Measurements from ENCODE around the gene CDC16.
"Not testable (repeated sequence)": the region's sequence is repeated elsewhere in the genome, so short reads cannot be mapped to it uniquely, and the experiment has no call there.

The CDC16 gene

DNA sequence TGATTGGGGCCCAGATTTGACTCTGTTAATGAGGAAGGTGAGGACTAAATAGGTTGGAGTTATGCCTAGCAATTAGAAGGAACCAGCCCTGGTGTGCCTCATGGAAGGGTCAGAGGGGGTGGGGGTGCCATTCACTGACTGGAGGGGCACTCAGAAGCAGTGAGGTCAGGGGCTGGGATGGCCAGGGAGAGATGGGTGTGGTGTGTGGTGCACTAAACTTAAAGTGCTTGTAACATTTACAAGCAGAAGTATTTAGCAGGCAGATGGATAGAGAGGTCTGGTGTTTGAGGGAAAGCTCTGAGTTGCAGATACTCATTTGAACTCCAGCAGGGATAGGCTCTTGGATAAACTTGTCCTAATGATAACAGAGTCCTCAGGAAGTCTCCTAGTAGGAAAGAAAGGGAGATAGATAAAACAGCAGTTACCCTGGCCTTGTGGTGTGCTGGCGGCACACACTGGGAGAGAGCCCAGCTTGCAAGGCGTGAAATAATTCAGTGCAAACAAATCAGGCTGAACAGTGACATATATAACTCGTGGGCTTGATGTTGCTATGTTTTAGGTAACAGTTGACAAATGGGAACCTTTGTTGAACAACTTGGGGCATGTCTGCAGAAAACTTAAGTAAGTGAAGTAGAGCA, 26.8 kb downstream of the CDC16 start:
- DNase-seq (ENCODE audit: low read depth in 2 of 3, low spot score in 2 of 3), result no peak

DNA sequence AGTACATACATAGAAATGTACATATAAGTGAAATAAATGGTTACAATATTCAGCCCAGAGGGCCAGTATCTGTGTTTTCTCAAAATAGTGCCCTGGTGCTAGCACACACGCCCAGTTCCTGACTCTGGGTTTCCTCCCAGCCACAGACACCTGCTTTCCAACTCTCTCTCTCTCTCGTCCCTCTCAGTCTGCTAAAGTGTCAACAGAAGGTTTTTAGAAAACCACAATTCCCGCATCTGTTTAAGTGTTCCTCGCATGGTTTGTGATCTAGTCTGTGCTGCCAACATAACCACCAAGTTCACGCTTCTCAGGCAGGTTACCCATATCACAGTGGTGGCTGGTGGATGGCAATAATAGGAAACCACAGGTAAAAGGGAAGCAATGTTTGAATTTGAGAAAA, 28.9 kb downstream of the CDC16 start:
- DNase-seq (ENCODE audit: low read depth in 2 of 3, low spot score in 2 of 3), result no peak

DNA sequence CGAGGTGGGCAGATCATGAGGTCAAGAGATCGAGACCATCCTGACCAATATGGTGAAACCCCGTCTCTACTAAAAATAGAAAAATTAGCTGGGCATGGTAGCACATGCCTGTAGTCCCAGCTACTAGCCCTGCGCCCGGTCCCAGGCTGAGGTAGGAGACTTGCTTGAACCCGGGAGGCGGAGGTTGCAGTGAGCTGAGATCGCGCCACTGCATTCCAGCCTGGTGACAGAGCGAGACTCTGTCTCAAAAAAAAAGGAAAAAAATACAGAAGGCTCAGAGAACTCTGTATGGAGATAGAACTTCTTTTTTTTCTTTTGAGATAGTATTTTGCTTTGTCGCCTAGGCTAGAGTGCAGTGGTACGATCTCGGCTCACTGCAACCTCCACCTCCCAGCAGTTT, 29.6 kb downstream of the CDC16 start:
- not testable (repeated sequence) for DNase-seq (ENCODE audit: low read depth in 2 of 3, low spot score in 2 of 3)

DNA sequence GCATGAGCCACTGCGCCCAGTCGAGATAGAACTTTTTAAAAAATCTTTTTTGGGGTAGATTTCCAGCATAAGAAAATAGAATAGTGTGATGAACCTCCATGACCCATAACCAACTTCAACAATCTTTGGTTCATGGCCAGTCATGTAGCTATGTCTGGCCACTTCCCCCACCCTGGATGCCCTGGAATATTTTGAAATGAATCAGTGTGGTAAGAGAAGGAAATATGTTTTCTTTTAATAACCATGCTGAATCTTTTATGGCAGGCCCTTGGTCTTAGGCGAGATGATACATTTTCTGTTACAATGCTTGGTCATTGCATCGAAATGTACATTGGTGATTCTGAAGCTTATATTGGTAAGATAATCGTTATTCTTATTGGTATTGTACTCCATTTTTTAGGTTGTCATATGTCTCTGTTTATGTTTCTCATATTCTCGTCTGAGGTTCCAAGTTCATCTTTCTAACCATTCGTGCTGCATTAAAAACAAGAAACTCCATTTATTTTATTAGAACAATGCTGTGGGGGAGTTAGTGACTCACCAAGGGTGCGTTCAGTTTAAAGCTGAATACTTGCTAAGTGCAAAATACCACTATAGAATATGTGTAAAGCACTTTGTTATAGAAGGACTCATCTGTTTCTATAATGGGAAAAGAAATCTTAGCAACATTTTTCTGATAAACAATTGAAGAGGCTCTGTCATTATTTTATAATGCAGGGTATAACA, 30.4 kb downstream of the CDC16 start:
- DNase-seq (ENCODE audit: low read depth in 2 of 3, low spot score in 2 of 3), result no peak

DNA sequence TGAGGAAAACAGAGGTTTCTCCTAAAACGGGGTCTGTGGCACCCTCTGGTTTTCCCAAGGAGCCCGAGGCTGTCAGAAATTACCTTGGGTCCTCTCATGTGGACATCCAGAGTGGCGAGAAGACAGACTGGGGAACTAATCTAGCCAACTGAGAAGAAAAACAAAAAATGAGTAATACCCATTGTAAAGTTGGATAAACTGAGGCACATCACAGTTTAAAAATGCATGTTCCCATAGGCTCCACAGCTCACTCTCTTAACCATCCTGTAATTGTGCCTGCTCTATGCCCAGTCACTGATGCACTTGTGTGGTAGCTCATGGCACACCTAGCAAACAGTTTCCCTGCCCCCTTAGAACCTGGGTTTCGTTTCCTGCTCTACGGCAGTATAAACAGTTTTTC, 31.5 kb downstream of the CDC16 start:
- DNase-seq (ENCODE audit: low read depth in 2 of 3, low spot score in 2 of 3), result no peak

DNA sequence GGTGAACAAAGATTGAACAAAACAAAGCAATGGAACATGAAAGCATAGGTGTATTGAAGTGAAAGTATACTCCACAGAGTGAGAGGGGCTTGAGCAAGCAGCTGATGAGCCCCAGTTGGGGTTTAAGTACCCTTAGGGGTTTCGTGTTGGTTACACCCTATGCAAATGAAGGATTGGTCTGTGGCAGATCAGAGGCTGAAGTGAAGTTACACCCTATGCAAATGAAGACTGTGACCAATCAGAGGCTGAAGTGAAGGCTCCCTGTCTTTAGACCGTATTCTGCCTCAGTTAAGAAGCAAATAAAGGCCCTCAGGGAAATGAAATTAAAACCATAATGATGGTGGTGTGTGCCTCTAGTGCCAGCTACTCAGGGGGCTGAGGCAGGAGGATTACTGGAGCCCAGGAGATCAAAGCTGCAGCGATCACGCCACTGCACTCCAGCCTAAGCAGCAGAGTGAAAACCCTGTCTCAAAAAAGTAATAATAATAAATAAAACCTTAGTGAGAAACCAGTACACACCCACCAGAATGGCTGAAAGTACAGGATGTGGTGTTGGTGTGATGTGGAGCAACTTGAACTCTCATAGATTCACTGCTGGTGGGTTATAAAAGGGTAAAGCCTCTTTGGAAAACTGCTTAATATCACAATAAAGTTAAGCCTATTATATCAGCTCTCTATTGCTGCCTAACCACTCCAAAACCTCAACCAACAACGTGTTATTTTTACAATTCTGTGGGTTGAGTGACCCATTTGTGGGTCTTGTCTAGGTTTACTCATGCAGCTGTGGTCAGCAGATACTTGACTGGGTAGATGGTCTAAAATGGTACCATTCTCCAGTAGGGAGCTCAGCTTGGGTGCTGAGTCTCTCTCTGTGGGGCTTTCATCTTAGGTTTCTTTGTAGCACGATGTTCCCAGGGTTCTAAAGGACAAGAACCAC, 33.9 kb downstream of the CDC16 start:
- no peak for DNase-seq (ENCODE audit: low read depth in 2 of 3, low spot score in 2 of 3)

DNA sequence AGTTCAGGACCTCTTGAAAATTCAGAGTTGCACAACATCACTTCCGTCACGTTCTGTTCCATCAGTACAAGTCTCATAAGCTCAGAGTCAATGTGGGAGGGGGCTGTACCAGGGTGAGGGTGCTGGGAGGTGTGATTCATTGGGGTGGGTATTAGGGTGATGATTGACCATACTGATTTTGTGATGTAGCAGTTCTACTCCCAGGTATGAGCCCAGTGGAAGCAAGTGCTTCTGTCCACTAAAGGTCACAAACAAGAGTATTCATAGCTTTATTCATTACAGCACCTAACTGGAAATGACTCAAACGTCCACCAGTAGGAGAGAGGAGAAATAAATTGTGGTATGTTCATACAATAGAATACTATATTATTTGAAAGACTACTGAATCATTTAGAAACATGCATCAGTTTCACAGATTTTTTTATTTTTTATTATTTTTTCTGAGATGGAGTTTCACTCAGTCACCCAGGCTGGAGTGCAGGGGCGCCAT, 34.6 kb downstream of the CDC16 start:
- DNase-seq (ENCODE audit: low read depth in 2 of 3, low spot score in 2 of 3), result no peak

DNA sequence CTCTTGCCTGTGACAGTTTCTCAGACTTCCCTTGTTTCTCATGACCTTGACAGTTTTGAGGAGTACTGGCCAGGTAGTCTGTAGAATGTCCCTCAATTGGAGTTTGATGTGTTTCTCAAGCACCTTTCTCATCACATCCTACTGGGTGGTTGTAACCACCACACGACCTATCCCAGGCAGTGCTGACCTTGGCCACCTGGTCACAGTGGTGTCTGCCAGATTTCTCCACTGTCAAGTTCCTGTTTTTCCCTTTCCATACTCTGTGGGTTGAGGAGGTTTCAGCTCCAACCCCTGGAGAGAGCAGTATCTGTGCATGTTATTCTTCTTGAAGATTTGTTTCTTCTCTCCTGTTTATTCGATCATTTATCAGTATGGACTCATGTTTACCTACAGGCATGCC, 38.3 kb downstream of the CDC16 start:
- no peak for DNase-seq (ENCODE audit: low read depth in 2 of 3, low spot score in 2 of 3)

DNA sequence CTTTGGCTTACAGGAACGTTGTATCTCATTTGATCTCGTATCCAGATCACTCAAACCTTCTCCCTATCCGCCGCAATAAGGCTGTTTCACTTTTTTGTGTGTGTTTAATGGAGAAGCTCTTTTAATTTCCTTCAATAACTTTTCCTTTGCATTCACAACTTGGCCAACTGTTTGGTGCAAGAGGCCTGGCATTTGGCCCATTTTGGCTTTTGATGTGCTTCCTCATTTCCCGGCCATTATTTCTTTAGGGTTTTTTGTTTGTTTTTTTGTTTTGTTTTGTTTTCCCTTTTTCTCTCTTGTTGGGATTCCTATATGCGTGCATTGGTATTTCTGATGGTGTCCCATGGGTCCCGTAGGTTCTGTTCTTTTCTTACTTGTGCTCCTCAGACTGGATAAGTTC, 40.6 kb downstream of the CDC16 start:
- DNase-seq (ENCODE audit: low read depth in 2 of 3, low spot score in 2 of 3), result no peak

DNA sequence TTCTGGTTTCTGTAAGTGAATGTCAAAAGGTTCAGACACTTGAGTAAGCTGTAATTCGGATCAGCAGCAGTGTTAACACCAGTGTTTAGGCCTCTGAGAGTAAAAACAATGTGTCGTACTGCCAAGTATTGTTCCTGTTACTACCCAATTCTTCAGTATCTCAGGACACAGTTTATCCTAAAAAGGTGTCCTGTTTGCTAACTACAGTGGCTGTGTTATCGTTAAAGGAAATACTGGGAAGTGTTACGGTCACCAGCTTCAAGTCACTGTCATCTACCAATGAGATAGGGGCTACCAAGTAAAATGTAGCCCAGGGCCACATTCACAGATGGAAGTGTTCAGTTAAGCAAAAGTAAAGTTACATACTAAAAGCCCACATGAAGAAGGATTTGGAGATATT, 44.4 kb downstream of the CDC16 start:
- no peak for DNase-seq (ENCODE audit: low read depth in 2 of 3, low spot score in 2 of 3)

DNA sequence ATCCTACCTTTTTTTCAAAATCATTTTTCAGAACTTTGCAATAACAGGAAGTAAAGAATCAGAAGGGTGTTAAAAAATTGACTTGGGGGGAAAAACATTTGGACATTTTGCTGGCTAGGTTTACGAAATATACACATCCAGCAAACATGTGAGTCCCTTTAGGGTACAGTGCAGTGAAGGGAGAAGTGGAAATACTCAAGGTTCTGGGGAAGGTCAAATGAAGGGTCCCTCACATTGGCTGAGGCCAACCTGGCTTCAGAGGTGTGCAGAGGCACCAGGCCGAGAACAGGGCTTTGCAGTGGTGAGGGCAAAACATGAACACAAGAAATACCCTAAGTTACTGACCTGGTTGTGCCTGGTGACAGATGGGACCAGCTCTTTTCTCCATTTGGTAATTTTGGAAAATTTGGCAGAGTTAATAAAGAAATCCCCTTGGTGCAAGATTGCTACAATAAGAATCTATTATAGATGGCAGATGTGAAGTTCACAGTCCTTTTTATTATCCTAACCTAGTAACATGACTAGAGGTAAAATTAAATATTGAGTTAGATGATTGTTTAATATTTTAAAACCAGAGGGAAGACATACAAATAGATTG, 45.2 kb downstream of the CDC16 start:
- no peak for DNase-seq (ENCODE audit: low read depth in 2 of 3, low spot score in 2 of 3)

DNA sequence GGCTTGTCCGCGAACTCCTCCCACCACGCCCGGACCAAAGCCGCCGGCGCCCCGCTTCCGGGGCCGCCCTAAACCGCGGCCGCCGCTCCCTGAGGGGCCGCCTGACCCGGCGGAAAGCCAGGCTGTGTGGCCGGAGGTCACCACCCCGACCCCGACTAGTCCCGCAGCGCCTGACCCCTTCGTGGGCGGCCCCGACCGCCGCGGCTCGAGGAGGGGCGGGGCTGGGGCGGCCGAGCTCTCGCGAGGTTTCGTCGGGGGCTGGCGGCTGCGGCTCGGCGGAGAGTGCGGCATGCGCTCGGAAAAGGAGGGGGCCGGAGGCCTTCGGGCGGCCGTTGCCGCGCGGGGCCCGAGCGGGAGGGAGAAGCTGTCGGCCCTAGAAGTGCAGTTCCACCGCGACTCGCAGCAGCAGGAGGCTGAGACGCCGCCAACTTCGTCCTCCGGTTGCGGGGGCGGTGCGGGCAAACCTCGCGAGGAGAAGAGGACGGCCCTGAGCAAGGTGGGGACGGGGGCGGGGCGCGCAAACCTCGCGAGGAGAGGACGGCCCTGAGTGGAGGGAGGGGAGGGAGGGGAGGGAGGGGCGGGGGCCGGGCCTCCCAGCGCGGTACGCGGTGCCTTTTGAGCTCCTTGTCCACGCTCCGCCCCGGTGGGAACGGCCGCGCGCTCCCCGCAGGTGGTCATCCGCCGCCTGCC, 46.8 kb downstream of the CDC16 start, which contains the start of gene UPF3A:
TSS of gene UPF3A (plus strand) at position 251 of the 690 bp plus-strand sequence. CDS start at position 290, 39 bp downstream.
- DNase-seq (ENCODE audit: low read depth in 2 of 3, low spot score in 2 of 3), result peak; percentile 73 to 83 (median 78)

DNA sequence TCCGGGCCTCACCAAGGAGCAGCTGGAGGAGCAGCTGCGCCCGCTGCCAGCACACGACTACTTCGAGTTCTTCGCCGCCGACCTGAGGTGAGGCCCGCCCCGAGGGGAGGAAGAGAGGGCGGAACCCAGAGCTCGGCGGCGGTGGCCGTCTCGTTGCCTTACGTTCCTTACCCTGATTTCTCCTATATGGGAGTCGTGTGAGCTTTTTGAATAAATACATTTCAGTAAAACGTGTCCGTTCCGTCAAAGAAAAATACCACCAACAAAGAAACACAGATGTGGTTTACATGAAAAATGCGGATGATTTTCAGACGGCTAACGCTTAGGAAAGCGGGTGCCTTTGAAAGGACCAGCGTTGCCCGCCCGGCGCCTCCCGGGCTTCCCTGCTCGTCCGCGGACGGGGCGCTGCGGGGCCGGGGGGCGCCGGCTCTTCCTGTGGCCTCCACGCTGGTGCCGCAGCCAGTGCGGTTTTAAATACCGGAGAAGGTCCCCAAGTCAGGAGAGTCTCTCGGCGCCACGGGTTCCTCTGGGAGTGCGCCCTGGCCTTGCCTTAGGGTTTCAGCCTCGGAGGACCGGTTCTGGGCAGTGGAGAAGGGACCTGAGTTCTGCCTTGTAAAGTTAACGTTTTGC, 47.5 kb downstream of the CDC16 start:
- DNase-seq (ENCODE audit: low read depth in 2 of 3, low spot score in 2 of 3), result peak in 1 of 3 experiments; percentile 67

DNA sequence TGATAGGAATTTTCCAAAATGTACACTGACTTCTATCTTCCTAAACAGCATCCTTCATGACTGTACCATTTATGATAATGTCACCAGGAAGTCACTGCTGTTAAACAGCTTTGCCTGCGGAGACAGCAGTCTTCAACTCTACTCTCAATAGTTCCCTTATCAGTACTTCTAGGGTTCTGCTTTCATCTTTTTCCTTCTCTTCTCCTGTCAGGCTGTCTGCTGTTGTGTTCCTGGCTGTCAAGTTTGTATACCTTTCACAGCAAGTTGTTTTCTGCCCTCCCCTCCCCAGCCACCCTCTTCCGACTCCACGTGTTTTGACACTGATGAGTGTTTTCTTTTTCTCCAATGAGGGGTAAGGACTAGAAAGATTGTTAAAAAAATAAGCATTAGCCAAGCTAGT, 48.9 kb downstream of the CDC16 start:
- DNase-seq (ENCODE audit: low read depth in 2 of 3, low spot score in 2 of 3), result no peak

DNA sequence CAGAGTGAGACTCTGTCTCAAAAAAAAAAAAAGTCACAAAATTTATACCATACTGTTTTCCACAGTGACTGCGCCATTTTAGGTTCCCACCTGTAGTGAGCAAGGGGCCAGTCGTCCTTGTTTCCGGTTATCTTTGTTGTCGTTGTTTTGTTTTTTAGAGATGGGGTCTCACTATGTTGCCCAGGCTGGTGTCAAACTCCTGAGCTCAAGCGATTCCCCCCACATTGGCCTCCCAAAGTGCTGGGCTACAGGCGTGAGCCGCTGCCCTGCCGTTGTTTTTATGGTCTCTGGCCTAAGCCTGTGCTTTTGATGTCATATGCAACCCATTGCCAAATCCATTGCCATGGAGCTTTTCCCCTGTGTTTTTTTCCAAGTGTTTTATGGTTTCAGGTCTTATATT, 50.0 kb downstream of the CDC16 start:
- DNase-seq (ENCODE audit: low read depth in 2 of 3, low spot score in 2 of 3), result no peak

DNA sequence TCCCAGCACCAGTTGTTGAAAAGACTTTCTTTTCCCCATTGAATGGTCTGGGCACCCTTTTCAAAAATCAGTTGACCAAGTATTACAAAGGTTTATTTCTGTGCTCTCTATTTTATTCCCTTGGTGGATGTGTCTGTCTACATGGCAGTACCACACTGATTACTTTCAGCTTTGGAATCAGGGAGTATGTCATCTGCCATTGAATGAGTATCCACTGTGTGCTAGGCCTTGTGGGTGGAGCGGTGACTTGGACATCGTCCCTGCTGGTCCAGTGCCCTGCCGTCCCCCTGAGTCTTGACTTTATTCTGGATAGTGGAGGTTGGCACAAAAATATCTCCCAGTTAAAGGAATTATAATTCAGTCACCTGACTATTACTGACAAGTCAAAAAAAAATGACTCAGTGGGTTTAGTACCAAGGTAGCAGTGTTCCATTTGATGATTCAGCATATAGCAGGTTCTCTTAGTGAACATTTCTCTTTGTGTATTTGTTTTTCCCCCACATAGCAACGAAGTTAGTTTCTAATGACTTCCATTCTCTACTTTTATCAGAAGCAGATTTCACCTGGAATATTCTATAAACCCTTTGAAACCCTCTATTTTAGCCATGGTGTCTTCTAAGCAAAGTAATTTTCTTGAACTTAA, 50.6 kb downstream of the CDC16 start:
- no peak for DNase-seq (ENCODE audit: low read depth in 2 of 3, low spot score in 2 of 3)

DNA sequence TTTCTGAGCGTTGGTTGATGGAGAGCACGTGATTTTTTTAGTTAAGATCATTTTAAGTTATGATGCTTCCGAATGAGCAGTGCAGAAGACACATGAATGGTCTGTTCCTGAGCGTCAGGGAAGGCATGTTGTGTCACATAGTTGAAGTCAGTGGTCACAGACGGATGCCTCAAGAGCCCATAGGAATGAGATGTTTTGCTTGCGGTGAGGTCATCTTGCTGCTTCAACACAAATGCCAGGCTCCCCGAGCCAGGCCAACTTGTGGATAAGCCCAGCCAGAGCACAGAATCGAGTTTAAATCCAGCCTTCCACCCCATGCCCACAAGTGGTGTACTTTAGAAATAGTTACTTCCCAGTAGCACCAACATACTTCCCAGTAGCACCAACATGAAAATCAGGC, 52.1 kb downstream of the CDC16 start:
- no peak for DNase-seq (ENCODE audit: low read depth in 2 of 3, low spot score in 2 of 3)

DNA sequence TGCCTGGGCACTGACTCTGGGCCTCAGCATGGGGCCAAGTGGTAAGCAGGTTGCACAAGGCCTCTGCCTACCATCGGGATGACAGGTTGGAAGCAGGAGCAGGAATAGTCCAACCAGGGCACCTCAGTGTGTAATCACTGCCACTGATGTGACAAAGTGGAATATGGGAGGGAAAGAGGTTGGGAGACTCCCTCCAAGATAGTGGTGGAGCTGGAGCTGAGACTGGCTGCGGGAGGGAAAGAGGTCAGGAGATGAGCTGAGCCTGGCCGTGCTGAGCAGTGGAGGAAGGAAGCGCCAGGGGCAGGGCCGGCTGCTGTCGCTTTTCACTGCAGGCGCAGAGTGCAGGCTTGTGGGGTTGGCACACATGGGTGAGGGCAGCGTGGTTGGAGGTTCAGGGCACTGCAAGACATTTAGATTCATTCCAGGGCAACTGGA, 53.5 kb downstream of the CDC16 start:
- no peak for DNase-seq (ENCODE audit: low read depth in 2 of 3, low spot score in 2 of 3)

DNA sequence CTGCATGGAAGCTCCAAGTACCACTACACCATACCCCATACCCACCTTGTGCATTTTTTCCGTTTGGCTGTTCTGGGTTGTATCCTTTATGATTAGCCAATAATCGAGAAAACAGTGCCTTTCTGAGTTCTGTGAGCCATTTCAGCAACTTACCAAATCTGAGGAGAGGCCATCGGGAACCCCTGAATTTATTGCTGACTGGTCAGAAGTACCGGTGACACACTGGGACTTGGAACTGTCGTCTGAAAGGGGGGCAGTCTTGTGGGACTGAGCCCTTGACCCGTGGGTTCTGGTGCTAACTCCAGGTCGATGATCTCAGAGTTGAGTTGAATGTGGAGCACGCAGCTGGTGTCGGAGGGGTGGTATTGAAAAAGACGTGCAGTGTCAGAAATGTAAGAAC, 61.8 kb downstream of the CDC16 start:
- DNase-seq (ENCODE audit: low read depth in 2 of 3, low spot score in 2 of 3), result no peak

DNA sequence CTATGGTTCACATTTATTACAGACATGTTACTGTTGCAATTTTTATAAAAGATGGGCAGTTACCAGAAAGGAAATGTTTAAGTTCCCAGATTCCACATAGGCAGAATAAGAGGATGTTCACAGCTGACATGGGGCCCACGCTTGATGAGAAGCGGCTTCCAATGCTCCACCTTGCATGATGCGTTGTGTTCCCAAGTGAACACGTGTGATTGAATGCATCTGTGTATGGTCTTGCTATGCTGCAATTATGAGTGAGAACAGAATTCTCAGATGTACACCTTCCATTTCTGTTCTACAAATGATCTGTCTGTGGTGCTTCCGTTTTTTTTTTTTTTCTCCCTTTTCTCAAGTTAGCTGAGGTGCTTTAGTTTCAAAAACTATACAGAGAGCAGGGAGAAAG, 62.2 kb downstream of the CDC16 start:
- DNase-seq (ENCODE audit: low read depth in 2 of 3, low spot score in 2 of 3), result no peak

Measured in activated CD8-positive, alpha-beta memory T cell treated with anti-CD3 and anti-CD28 coated beads for 48 hours (primary cell).